Activated naive CD4-positive, alpha-beta T cell treated with anti-CD3 and anti-CD28 coated beads for 36 hours (primary cell): Measurements from ENCODE around the gene TEX10. TPM values are rescaled to one million over a fixed set of nuclear protein-coding genes. Genes with fewer than 3 reads are reported as not detected.
"Not testable (repeated sequence)": the region's sequence is repeated elsewhere in the genome, so short reads cannot be mapped to it uniquely, and the experiment has no call there.

Source experiments
- CTCF ChIA-PET: fragments of 350-600 bp; sonication (Branson Sonifier 250); formaldehyde crosslinking; loops from one replicate; lab custom pipeline; 2021; ENCODE audit warnings: antibody characterized with exemption; lab: Charles Lee
- DNase-seq: peaks from one replicate; pipeline ENCODE4 v3.0.0-alpha.2; 2020
- H3K27ac Mint-ChIP-seq: one replicate; pipeline ENCODE4 v1.8.0; 2021; ENCODE audit warnings: mild to moderate bottlenecking, mixed read lengths
- H3K27me3 Mint-ChIP-seq: one replicate; pipeline ENCODE4 v1.8.0; 2021; ENCODE audit warnings: low read depth, mixed read lengths
- H3K36me3 Mint-ChIP-seq: one replicate; pipeline ENCODE4 v1.8.0; 2021; ENCODE audit warnings: low read depth, mixed read lengths
- H3K4me1 Mint-ChIP-seq: one replicate; pipeline ENCODE4 v1.8.0; 2021; ENCODE audit warnings: low read depth, mixed read lengths
- H3K4me3 Mint-ChIP-seq: one replicate; pipeline ENCODE4 v1.8.0; 2021; ENCODE audit warnings: mild to moderate bottlenecking, moderate library complexity, mixed read lengths
- H3K9me3 Mint-ChIP-seq: one replicate; pipeline ENCODE4 v1.8.0; 2021; ENCODE audit warnings: mixed read lengths
- intact Hi-C: fragments of 100-400 bp; cut with micrococcal nuclease; formaldehyde crosslinking; loops from one replicate; pipeline ENCODE4 v1.15.1; 2023
- total RNA-seq, 2 experiments: library from RNA; stranded (reverse); gene quantifications; one replicate each; pipeline ENCODE4 v1.2.3, GENCODE V29; 2021

TEX10 gene
- total RNA-seq, 2 experiments from 2014 or later, result 17.3 to 17.9 TPM

DNA sequence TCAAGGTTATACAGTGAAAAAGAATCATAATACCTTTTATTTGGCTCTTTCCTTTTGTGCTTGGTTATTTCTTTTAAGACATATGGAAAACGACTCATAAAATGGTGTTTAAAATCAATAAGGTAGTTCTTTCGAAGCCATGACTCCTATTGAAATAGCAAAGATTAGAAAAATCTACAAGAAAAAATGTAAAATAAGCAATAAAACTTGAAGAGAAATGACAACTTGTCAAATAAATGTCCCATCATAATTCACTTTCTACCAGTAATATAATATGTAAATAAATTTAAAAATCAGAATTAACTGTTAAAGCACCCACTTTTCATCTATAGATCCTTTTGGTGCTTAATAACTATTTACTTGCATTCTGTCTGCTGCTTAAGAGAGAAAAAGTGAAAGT lies 12.5 kb downstream of the TEX10 start:
- Mint-ChIP-seq H3K27ac (no peak overlapping the region), H3K27me3 (no peaks in the 10 kb centered on the region), H3K36me3 (peaks cover 25% of the 10 kb centered on the region), H3K9me3 (no peaks in the 10 kb centered on the region), H3K4me3 (no peak overlapping the region), H3K4me1 (peaks cover 16% of the 10 kb centered on the region)
- CTCF ChIA-PET, result interaction anchor here (1.3 kb wide), 1 partner anchor 17 kb away, joined by 4 read pairs; no protein-coding TSS in a partner anchor
- no peak for DNase-seq
- intact Hi-C loops, result no loop called here

- peaks cover 27% of the 10 kb centered on the region for H3K36me3 Mint-ChIP-seq
- CTCF ChIA-PET, result interaction anchor here (1.8 to 2.2 kb wide), 2 partner anchors 12 to 14 kb away, joined by 6 to 7 read pairs; no protein-coding TSS in a partner anchor
- DNase-seq, H3K9me3 Mint-ChIP-seq, H3K4me3 Mint-ChIP-seq, H3K27me3 Mint-ChIP-seq, intact Hi-C loops, H3K27ac Mint-ChIP-seq: not testable (repeated sequence)
- peaks cover 13% of the 10 kb centered on the region for H3K4me1 Mint-ChIP-seq
Measured at GRCh38 chr9:100338736-100339135, 14.0 kb downstream of the TEX10 start.

GRCh38 chr9:100324594-100325200 lies 28.0 kb downstream of the TEX10 start:
- H3K9me3 Mint-ChIP-seq, result no peaks in the 10 kb centered on the region
- CTCF ChIA-PET, result interaction anchor here (0.6 to 2.3 kb wide), 18 partner anchors 8 to 604 kb away, joined by 3 to 11 read pairs (median 4); no protein-coding TSS in a partner anchor
- no peaks in the 10 kb centered on the region for H3K27me3 Mint-ChIP-seq
- peaks cover 9% of the 10 kb centered on the region for H3K4me1 Mint-ChIP-seq
- H3K4me3 Mint-ChIP-seq, result no peak overlapping the region
- DNase-seq, result no peak
- H3K36me3 Mint-ChIP-seq, result peaks cover 22% of the 10 kb centered on the region
- intact Hi-C loops, result loop anchor here (1.0 to 5.0 kb wide), 5 partner anchors 107 to 1162 kb away; partner anchors contain the start of gene NR4A3
- H3K27ac Mint-ChIP-seq, result no peak overlapping the region

GRCh38 chr9:100322954-100323536 lies 29.7 kb downstream of the TEX10 start:
- peak; percentile 52 for DNase-seq
- CTCF ChIA-PET, result interaction anchor here (0.6 to 2.2 kb wide), 9 partner anchors 9 to 519 kb away, joined by 3 to 7 read pairs (median 3); no protein-coding TSS in a partner anchor
- H3K27me3 Mint-ChIP-seq, result no peaks in the 10 kb centered on the region
- H3K4me3 Mint-ChIP-seq, result no peak overlapping the region
- peaks cover 26% of the 10 kb centered on the region for H3K36me3 Mint-ChIP-seq
- H3K9me3 Mint-ChIP-seq, result no peaks in the 10 kb centered on the region
- intact Hi-C loops, result loop anchor here (1.0 to 5.0 kb wide), 7 partner anchors 106 to 1161 kb away; partner anchors contain the start of gene NR4A3
- H3K4me1 Mint-ChIP-seq, result peaks cover 12% of the 10 kb centered on the region
- H3K27ac Mint-ChIP-seq, result no peak overlapping the region

- intact Hi-C loops, result no loop called here
- Mint-ChIP-seq H3K27ac (no peak overlapping the region), H3K9me3 (no peaks in the 10 kb centered on the region), H3K36me3 (peaks cover 50% of the 10 kb centered on the region), H3K4me3 (no peak overlapping the region), H3K27me3 (no peaks in the 10 kb centered on the region), H3K4me1 (peaks cover 24% of the 10 kb centered on the region)
- CTCF ChIA-PET, result no interaction called here
- DNase-seq, result no peak
Measured at GRCh38 chr9:100317706-100318105, 35.0 kb downstream of the TEX10 start.

GRCh38 chr9:100315561-100315960 lies 37.2 kb downstream of the TEX10 start:
- H3K27ac Mint-ChIP-seq, result no peak overlapping the region
- H3K27me3 Mint-ChIP-seq, result no peaks in the 10 kb centered on the region
- H3K4me1 Mint-ChIP-seq, result peaks cover 32% of the 10 kb centered on the region
- no peak overlapping the region for H3K4me3 Mint-ChIP-seq
- DNase-seq, result no peak
- peaks cover 63% of the 10 kb centered on the region for H3K36me3 Mint-ChIP-seq
- H3K9me3 Mint-ChIP-seq, result no peaks in the 10 kb centered on the region
- CTCF ChIA-PET, result no interaction called here
- intact Hi-C loops, result no loop called here

DNA sequence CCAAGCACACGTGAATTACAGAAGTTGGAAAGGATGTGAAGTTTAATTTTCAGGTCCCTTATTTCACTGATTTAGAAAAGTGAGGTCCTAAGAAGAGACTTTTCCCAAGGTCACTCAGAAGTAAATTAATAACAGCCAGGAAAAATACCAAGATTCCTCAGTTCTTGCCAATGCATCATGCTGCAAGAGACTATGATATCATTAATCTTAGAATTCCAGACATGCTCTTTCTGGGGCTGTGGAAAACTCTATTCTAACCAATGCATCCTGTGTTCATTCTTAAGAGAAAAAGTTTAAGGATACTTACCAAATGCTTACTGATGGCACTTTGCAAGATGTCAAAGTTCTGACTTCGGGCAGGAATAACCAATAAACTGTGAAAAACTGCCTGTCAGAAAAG lies 42.8 kb downstream of the TEX10 start:
- peaks cover 70% of the 10 kb centered on the region for H3K36me3 Mint-ChIP-seq
- no peaks in the 10 kb centered on the region for H3K27me3 Mint-ChIP-seq
- no peaks in the 10 kb centered on the region for H3K9me3 Mint-ChIP-seq
- H3K4me1 Mint-ChIP-seq, result peaks cover 25% of the 10 kb centered on the region
- no peak overlapping the region for H3K27ac Mint-ChIP-seq
- no peak for DNase-seq
- no peak overlapping the region for H3K4me3 Mint-ChIP-seq
- CTCF ChIA-PET, result no interaction called here
- intact Hi-C loops, result no loop called here

DNA sequence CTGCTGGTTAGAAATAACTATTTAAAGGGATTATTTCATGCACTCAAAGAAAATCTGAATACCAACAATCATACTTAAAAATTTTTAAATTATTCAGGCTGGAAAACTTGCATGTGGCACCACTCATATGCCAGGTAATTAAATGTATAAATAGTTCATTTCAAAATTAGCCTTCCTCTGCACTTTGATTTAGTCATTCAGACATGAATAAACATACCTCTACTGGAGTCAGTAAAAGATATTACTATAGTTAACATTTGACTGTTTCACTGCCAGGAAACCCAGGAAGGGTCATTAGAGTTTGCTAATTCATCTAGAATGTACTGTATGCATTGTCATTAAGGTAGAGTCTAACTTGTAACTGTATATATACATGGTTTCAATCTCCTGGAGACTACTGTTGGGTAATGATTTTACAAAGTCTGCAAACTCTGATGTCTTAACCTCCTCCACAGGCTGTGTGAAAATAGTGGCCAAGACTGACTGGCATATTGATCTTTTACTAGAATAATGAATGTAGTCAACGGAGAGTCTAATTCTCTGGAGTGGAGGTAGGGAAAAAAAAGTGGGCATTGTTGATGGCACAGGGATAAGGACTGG lies 43.7 kb downstream of the TEX10 start:
- Mint-ChIP-seq H3K36me3 (peaks cover 70% of the 10 kb centered on the region), H3K4me3 (no peak overlapping the region), H3K9me3 (no peaks in the 10 kb centered on the region), H3K4me1 (peaks cover 24% of the 10 kb centered on the region), H3K27ac (peak overlapping the region; percentile 62), H3K27me3 (no peaks in the 10 kb centered on the region)
- intact Hi-C loops, result no loop called here
- no peak for DNase-seq
- CTCF ChIA-PET, result no interaction called here

DNA sequence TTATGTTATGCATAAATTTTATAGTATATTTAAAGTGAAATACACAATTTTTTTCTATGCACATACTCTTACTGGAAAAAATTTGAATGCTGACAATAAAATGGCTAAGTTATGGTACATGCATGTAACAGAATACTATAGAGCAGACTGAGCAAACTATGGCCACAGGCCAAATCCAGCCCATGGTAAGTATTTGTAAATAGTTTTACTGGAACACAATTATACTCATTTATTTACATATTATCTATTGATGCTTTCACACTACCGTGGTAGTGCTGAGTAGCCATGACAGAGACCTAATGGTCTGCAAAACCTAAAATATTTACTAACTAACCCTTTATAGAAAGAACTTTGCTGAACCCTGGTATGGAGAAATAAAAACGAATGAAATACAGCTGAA lies 45.7 kb downstream of the TEX10 start:
- no peak overlapping the region for H3K27ac Mint-ChIP-seq
- H3K4me1 Mint-ChIP-seq, result peaks cover 21% of the 10 kb centered on the region
- intact Hi-C loops, result no loop called here
- CTCF ChIA-PET, result interaction anchor here (0.7 kb wide), 1 partner anchor 35 kb away, joined by 6 read pairs; no protein-coding TSS in a partner anchor
- peaks cover 70% of the 10 kb centered on the region for H3K36me3 Mint-ChIP-seq
- H3K9me3 Mint-ChIP-seq, result no peaks in the 10 kb centered on the region
- no peak for DNase-seq
- H3K27me3 Mint-ChIP-seq, result no peaks in the 10 kb centered on the region
- no peak overlapping the region for H3K4me3 Mint-ChIP-seq

DNA sequence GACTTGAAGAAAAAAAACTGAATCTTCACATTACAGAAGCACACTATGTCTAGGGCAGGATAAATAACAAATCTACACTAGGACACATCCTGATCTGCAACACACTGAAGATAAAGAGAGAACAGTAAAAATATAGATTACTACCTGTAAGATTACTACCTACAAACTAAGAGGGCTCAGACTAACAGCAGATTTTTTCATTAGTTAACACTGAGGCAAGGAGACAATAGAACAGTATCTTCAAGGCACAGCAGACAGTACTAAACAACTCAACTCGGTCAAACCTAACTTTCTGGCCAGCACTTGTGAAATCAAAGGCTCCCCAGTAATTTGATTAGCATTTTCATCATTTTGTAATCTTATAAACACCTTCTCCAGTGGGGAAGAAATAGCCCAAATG lies 46.5 kb downstream of the TEX10 start:
- Mint-ChIP-seq H3K27ac (no peak overlapping the region), H3K27me3 (no peaks in the 10 kb centered on the region), H3K36me3 (peaks cover 64% of the 10 kb centered on the region), H3K4me1 (peaks cover 17% of the 10 kb centered on the region), H3K4me3 (no peak overlapping the region), H3K9me3 (no peaks in the 10 kb centered on the region)
- intact Hi-C loops, result no loop called here
- DNase-seq, result no peak
- CTCF ChIA-PET, result interaction anchor here (0.6 kb wide), 1 partner anchor 10 kb away, joined by 3 read pairs; no protein-coding TSS in a partner anchor

DNA sequence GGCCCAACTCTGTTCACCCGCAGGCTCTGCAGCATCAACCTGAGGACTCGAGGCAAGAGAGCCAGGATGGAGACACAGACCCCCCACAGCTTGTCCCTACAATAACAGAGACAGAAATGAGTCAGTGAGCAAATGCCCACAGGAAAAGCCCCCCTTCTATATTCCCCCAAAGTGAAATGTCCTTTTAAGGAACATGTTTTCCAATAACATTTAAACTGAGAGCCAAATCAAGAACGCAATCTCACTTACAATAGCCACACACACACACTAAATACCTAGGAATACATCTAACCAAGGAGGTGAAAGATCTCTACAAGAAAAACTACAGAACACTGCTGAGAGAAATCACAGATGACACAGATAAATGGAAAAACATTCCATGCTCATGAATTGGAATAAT lies 49.0 kb downstream of the TEX10 start:
- CTCF ChIA-PET, result no interaction called here

DNA sequence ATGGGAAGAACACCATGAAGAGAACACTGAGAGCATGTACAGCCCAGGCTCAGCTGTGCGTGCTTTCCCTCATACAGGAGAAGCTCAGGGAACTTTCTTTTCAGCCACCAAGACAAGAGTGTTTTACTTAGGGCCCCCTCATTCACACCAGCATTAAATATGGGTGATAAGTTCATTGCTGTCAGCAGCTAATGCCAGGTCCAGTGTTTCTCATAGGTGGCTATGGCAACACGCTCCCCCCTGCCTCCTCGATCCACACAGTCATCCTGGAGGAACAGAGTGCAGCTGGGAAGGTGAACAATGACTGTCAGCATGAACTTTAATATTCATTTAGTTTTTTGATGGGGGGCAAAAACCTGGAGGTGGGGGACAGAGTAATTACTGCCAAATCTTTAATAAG lies 54.4 kb downstream of the TEX10 start:
- H3K4me1 Mint-ChIP-seq, result no peaks in the 10 kb centered on the region
- intact Hi-C loops, result no loop called here
- no peak for DNase-seq
- CTCF ChIA-PET, result interaction anchor here (2.7 kb wide), 1 partner anchor 27 kb away, joined by 11 read pairs; no protein-coding TSS in a partner anchor
- no peak overlapping the region for H3K4me3 Mint-ChIP-seq
- peaks cover 18% of the 10 kb centered on the region for H3K36me3 Mint-ChIP-seq
- H3K27ac Mint-ChIP-seq, result no peak overlapping the region
- H3K27me3 Mint-ChIP-seq, result no peaks in the 10 kb centered on the region
- no peaks in the 10 kb centered on the region for H3K9me3 Mint-ChIP-seq

More for the DNA sequence above, 49.0 kb downstream of the TEX10 start:
- Mint-ChIP-seq H3K4me1 (peaks cover 5% of the 10 kb centered on the region), H3K36me3 (peaks cover 47% of the 10 kb centered on the region), H3K4me3 (no peak overlapping the region), H3K27me3 (no peaks in the 10 kb centered on the region), H3K27ac (no peak overlapping the region), H3K9me3 (no peaks in the 10 kb centered on the region)
- DNase-seq, result no peak
- intact Hi-C loops, result no loop called here
